ENCODE measurements around the gene MTHFD1.

DNA sequence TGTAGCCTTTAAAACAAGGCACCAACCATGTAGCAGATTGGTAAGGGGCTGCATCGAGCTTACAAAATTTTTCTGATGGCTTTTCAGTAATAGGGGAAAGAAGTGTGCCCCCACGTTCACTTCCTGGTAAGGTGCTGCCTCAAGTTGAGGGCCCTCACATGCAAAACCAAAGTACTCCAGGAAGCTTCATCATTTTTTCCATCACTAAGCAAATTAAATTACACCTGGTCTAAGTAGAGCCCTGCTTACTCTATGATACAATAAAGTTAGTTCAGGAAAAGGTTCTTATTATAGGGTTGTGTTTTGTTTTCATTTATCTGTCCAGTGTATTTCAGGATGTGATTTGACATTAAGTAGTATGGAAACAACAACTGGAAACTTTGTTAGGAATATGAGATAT lies 62.1 kb downstream of the MTHFD1 start:
- TF ChIP-seq, protein P1, sequence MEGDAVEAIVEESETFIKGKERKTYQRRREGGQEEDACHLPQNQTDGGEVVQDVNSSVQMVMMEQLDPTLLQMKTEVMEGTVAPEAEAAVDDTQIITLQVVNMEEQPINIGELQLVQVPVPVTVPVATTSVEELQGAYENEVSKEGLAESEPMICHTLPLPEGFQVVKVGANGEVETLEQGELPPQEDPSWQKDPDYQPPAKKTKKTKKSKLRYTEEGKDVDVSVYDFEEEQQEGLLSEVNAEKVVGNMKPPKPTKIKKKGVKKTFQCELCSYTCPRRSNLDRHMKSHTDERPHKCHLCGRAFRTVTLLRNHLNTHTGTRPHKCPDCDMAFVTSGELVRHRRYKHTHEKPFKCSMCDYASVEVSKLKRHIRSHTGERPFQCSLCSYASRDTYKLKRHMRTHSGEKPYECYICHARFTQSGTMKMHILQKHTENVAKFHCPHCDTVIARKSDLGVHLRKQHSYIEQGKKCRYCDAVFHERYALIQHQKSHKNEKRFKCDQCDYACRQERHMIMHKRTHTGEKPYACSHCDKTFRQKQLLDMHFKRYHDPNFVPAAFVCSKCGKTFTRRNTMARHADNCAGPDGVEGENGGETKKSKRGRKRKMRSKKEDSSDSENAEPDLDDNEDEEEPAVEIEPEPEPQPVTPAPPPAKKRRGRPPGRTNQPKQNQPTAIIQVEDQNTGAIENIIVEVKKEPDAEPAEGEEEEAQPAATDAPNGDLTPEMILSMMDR (IDR thresholded peaks at IDR 0.05): no peak
- TF ChIP-seq POLR2A (IDR thresholded peaks at IDR 0.05): no peak

Measured in heart left ventricle (tissue), 13 donors.